Activated CD8-positive, alpha-beta memory T cell treated with anti-CD3 and anti-CD28 coated beads, Interleukin-2, amount 50 U/mL, for 24 hours (primary cell): ENCODE measurements around the gene AKAP8.
"Not testable (repeated sequence)": the region's sequence is repeated elsewhere in the genome, so short reads cannot be mapped to it uniquely, and the experiment has no call there.

ENCODE experiments used
- DNase-seq: peaks from one replicate; pipeline ENCODE4 v3.0.0-alpha.2; 2020; ENCODE audit errors: extremely low read depth

AKAP8 gene

DNA sequence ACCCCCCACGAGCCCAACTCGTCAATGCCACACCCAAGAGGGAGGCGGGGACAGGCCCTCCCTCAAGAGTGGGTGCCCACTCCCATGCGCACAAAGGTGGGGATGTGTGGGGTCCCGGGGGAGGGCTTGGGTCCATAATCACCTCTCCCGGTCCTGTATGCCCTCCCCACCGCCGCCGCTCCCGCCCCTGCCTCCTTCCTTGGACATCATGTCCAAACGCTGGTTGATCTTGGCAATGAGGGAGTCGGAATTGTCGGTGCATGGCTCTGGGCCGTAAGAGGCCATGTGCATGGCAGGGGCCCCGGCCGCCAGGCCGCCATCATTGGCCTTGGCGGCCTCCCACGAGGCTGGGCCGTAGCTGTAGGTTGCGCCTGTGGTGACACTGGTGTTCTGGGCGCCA lies 5.9 kb downstream of the AKAP8 start:
- DNase-seq = no peak

DNA sequence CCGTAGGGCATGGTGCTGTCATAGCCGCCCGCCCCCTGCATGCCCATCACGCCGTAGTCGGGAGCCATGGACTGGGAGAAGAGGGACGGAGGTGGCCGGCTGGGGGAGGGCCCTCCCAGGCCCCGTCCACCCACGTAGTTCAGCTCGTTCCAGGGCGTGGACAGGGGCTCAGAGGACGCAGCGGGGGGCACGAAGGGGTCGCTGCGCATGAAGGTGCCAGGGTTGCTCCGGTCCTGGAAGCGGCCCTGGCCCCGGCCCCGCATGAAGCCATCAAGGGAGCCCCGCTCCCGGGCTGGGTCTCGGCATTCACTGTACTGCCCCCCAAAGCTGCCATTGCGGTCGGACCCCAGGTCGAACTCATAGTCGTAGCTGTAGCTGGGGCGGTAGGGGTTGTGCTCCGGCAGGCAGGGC lies 6.7 kb downstream of the AKAP8 start:
- DNase-seq = no peak

DNA sequence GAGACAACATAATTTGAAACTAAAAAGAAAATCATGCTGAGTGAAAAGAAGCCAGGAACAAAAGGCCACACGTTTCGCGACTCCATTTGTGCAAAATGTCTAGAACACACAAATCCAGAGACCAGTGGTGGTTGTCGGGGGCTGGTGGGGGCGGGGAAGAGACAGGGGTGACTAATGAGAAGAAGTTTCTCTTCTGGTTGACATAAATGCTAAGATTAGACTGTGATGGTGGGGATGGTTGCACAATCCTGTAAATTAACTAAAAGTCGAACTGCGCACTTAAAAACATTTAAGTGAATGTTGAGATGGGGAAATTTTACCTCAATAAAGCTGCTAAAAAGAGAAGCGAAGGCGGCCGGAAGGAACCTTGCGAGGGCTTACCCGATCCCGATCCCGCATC lies 7.1 kb downstream of the AKAP8 start:
- DNase-seq = no peak

DNA sequence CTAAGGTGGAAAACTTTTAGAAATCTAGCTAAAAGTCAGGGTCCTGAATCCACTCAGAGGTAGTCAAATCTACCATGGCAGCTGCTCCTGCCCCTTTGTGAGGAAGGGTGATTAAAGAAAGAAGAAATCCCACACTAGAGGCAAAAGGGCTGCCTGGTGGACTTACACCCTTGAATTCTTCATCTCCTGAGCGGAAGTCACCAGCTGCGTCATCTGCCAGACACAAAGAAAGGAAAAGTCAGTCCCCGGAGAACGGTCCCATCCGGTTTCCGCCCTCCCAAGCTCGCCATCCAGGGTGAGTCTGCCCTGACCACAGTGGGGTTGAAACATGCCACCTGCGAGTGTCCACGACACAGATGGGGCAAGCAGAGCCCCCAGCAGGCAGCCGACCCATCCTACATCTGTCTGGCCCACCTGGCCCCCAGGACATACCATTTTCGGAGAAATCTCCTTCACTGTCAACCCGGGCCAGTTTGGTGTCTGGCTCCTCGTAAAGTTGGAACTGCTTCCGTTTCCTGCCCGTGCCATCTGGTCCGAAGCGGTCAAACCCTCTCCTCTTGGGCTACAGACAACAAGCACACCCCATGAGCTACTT lies 7.7 kb downstream of the AKAP8 start:
- no peak for DNase-seq

DNA sequence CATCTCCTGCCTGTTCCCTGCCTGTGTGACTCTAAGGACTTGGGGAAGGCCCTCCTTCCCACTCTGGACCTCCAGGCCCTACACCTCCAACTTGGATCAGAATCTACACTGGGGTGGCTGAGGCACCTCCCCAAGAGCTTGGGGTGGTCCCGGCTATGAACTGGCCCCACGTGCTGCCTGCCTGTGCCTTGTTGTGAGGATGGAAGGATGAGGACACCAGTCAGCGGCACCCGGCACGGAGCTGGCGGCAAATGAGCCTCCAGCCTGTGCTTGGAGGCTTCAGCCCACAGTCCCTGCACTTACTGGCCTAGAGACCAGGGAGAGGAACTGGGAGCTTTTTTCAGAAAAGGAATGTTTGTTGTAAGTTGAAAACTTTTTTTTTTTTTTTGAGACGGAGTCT lies 8.5 kb downstream of the AKAP8 start:
- no peak for DNase-seq

DNA sequence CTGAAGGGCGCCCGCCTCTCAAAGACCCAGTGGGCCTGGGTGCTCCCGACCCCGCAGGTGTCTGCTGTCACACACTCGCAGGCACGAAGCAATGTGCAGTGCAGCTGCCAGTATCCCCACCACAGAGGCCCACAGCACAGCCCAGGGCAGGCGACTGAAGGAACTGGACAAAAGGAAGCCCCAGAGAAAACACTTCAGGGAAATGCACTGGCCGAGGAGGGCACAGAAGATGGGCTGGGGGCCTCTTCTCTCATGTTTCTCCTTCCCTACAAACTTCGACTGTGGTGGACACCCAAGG lies 10.0 kb downstream of the AKAP8 start:
- DNase-seq = no peak

DNA sequence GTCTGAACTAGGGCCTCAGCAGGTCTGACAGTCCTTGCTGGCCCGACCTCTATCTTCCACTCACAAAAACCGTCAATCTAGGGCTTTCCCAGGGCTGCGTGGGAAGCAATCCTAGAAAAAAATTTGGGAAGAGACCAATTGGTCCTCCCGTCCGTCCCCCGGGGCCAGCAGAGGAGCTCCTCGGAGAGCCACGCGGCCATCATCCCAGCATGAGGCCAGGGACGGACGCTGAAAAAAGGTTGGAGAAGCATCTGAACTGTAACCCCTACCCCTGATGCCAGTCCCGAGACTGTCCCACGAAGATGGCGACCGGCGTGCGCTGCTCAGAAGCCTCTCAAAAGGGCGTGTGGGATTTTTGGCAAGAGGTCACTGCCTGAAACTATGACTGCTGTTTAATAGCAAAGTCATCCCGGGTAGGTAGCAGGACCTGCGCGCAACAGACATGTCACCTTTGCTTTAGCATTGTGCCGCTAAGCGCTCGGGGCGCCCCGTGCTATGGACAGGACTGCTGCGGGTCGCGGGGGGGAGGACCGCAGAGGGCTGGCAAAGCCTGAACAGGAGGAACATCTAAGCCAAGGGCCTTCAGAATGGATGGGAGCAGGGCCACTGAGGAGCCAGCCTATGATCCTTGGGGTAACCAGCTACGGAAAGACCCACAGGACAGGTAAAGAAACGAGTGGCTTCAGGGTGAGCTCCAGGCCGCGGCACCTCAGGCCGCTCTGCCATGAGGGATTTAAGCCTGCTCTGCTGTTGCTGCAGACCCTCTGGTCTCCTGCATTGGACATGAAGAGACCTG lies 10.6 kb downstream of the AKAP8 start:
- no peak for DNase-seq

DNA sequence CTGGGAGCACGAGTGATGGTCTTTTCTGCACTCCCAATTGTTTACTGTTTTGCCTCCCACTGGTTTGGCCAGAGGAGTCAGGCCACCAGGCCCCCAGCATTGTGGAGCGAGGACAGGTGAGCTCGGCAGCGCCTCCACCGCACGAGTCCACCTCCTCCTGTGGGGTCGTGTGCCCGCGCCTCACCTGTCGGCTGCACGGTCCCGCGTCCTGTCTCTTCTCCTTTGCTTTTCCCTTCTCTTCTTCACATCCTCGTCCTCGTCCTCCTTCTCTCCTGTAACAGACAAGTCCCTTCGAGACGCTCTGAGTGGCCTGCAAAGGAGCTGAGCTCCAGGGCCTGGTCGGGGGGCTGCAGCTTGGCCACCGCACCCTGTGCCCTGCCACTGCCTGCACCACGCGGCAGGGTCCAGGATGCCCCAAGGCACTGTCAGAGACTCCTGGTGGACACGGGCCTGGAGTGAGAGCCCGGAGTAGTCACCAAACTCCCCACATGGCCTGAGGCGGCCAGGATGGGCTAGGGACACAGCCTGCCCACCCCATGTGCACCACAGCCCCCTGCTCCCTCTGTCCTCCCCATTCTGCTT lies 11.4 kb downstream of the AKAP8 start:
- DNase-seq = no peak

DNA sequence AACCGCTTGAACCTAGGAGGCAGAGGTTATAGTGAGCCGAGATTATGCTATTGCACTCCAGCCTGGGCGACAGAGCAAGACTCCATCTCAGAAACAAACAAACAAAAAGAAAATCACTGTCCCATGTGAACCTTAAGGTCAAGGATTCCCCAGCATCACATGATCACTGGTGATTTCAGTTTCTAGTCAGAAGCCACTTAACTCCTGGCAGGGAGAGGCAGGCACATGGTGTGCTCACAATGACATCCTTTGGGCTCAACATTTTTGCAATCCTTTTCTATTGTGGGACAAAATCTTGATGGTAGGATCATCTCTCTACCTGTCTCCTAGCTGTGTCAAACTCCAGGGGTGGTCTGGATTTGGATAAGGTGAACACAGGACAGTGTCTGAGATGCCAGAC lies 12.1 kb downstream of the AKAP8 start:
- no peak for DNase-seq

DNA sequence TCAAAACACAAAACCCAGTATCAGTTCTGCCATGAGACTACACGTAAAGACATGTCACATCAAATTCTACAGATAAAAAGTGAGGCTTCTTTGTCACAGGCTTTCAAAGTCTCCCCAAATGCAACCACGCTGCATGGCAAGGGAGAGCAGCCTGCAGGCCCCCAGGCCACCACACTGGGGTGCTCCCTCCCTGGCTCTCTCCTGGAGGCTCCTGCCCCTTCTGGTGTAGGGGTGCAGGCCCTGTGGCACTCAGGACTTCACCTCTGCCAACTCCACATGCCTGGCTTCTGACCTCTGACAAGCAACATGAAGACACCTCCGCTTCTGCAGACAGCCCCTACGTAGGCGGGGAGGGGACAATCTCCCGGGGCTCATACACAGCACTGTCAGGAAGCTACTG lies 14.3 kb downstream of the AKAP8 start:
- no peak for DNase-seq

DNA sequence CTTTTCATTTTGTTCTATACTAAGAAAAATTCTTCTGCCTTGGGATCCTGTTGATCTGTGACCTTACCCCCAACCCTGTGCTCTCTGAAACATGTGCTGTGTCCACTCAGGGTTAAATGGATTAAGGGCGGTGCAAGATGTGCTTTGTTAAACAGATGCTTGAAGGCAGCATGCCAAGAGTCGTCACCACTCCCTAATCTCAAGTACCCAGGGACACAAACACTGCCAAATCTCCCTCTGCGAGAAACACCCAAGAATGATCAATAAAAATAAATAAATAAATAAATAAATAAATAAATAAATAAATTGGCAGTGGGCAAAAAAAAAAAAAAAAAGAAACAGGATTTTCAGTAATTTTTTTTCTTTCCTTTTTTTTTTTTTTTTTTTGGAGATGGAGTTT lies 15.8 kb downstream of the AKAP8 start:
- not testable (repeated sequence) for DNase-seq

DNA sequence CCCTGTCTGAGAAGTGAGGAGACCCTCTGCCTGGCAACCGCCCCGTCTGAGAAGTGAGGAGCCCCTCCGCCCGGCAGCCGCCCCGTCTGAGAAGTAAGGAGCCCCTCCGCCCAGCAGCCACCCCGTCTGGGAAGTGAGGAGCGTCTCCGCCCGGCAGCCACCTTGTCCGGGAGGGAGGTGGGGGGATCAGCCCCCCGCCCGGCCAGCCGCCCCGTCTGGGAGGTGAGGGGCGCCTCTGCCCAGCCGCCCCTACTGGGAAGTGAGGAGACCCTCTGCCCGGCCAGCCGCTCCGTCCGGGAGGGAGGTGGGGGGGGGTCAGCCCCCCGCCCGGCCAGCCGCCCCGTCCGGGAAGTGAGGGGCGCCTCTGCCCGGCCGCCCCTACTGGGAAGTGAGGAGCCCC lies 16.5 kb downstream of the AKAP8 start:
- not testable (repeated sequence) for DNase-seq

DNA sequence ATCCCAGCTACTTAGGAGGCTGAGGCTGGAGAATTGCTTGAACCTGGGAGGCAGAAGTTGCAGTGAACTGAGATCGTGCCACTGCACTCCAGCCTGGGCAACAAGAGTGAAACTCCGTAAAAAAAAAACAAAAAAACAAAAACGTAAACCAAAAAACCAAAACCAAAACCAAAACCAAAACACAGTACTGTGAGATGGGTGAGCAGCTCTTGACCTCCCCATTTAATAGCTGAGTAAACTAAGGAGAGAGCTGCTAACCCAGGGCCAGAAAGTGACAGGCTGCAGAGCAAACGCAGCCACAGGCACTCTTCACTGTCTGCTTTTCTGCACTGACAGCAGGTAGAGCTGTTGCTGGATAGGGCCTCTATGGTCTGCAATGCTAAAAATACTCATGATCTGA lies 19.6 kb downstream of the AKAP8 start:
- not testable (repeated sequence) for DNase-seq

DNA sequence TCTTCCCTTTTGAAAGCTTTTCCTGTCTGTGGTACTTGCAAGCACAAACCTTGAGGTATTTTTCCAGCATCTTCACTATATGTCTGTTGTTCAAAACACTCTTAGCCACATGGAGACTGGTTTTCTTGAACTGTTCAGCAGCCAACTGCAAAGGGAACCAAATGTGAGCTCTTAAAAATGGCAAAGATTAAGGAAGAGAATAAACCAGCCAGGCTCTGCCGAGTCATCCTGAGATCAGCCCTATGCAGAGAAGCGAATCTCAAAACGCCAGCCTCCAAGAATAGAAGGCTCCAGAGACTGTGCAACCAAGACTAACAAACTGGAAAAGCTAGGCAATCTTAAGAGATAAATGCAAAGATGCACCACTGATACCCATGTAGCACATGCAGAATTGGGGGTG lies 20.7 kb downstream of the AKAP8 start:
- DNase-seq = no peak

DNA sequence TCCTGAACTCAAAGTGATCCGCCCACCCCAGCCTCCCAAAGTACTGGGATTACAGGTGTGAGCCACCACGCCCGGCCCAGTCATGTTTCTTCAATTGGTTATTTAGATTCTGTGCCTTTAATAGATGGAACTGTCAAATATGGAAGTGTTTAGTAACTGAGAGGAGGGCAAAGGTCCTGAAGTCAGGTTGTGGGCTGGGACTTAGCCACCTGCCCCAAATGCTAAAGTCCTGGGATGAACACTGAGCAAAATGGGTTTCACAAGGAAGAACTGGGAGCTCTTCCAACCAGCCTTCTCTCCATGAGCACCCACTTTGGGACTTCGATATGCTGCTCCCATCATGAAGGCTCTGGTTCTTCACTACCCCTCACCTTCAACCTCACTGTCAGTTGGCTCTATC lies 21.7 kb downstream of the AKAP8 start:
- no peak for DNase-seq

DNA sequence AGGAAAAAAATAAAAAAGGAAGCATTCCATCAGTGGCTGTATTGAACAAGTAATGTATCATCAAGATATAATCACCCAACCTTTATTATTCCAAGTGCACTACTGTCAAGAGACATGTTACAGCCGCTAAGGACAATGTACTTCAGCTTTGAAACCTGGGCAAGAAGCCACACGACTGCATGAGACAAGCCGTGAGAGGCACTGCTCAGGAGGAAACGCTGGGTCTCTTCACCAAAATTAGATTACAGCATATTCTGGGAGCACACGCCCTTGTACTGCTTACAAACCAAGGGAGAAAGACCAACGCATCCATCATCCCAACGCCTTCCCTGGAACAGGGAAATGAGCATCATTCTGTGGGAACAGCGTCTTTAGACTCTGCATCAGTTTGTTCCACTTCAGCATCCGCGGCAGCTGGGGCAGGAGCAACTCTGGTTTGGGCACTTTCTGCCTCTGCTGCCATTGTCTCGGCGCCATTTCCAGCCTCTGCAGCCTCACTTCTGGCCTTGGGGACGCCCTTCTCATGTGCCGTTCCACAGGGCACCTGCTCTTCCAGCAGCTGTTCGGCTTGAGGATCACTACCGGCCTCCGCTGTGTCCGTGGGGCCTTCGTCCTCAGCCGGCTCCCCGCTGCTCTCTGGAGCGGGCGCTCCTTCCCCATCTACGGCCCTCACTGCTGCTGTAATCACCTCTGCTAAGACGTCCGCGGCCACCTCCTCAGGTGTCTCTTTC lies 24.9 kb downstream of the AKAP8 start:
- no peak for DNase-seq

DNA sequence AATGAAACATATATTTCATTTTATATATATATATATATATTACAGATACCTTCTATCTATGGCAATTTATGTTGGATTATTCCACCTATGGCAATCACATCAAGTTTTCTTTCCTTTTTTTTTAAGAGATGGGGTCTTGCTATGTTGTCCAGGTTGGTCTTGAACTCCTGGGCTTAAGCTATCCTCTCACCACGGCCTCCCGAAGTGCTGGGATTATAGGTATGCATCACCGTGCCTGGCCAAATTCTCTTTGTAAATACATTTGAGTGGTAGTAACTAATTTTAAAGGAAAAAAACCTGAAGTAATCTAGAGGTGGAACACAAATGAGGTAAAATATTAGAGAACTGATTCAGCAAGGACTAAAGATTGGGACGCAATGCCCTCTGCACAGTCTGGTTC lies 25.7 kb downstream of the AKAP8 start:
- DNase-seq = no peak

DNA sequence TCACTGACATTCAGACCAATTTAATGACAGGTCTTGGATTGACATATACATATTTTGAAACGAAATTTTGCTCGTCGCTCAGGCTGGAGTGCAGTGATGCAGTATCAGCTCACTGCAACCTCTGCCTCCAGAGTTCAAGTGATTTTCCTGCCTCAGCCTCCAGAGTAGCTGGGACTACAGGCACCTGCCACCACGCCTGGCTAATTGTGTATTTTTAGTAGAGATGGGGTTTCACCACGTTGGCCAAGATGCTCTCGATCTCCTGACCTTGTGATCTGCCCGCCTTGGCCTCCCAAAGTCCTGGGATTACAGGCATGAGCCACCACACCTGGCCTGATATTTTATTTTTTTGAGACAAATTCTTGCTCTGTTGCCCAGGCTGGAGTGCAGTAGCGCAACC lies 27.1 kb downstream of the AKAP8 start:
- not testable (repeated sequence) for DNase-seq

DNA sequence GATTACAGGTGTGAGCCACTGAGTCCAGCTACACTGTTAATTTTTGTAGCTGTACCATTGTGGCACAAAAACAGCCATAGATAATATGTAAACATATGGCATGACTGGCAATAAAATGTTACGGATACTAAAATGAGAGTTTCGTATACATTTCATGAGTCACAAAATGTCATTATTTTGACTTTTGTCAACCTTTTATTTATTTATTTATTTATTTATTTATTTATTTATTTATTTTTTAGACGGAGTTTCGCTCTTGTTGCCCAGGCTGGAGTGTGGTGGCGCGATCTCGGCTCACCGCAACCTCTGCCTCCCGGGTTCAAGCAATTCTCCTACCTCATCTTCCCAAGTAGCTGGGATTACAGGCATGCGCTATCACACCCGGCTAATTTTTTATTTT lies 38.3 kb downstream of the AKAP8 start:
- not testable (repeated sequence) for DNase-seq

DNA sequence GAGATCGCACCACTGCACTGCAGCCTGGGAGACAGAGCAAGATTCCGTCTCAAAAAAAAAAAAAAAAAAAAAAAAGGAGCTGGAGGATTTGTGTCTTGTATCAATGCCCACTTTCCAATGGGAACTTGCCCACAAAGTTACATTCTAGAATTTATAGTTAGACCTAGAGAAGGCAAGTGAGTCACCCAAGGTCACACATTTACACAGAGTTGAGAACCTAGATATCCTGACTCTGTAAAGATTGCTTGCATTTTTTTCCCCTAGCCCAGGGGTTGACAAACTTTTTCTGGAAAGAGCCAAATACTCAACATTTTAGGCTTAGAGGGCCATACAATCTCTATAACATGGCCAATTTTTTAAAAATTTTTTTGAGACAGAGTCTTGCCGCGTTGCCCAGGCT lies 39.5 kb downstream of the AKAP8 start:
- no peak for DNase-seq

DNA sequence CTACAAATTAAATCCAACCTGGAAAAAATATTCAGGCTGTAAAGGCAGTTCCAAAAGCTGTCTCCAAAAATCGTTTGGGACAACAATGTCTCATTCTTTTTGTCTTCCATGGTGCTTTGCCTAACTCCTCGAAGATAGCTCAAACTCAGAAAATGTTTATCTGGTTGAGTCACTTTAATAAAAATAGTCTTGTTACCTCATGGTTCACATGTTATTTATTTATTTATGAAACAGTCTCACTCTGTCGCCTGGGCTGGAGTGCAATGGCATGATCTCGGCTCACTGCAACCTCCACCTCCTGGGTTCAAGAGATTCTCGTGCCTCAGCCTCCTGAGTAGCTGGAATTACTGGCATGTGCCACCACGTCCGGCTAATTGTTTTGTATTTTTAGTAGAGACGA lies 42.4 kb downstream of the AKAP8 start:
- no peak for DNase-seq

DNA sequence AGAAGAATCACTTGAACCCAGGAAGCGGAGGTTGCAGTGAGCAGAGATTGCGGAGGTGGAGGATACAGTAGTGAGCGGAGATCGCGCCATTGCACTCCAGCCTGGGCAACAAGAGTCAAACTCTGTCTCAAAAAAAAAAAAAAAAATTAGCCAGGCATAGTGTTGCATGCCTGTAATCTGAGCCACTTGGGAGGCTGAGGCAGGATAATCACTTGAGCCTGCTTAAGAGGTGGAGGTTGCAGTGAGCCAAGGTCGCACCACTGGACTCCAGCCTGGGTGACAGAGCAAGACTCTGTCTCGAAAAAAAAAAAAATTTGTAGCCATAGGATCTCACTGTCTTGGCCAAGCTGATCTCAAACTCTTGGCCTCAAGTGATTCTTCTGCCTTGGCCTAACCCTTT lies 43.6 kb downstream of the AKAP8 start:
- DNase-seq = not testable (repeated sequence)
